Breast epithelium (tissue), 4 donors: Measurements from ENCODE around the gene NXN. TPM values are rescaled to one million over a fixed set of nuclear protein-coding genes. Genes with fewer than 3 reads are reported as not detected.

Experiments
- DNase-seq, 2 donors: peaks; one replicate each; pipeline ENCODE4 v3.0.0-alpha.2; 2019; ENCODE audit warnings: low spot score in 2 of 2
- H3K27ac ChIP-seq, 2 donors: fragments of 200-600 bp; sonication (generic) in 1 of 2; one replicate each; pipeline ENCODE4 v1.5.1; 2016 to 2019; ENCODE audit warnings: mild to moderate bottlenecking in 1 of 2
- H3K27me3 ChIP-seq, 2 donors: fragments of 200-600 bp; sonication (generic) in 1 of 2; one replicate each; pipeline versions ENCODE4 v1.5.1 to v1.6.0; 2017 to 2019; ENCODE audit warnings: control low read depth in 1 of 2, mild to moderate bottlenecking in 1 of 2
- H3K36me3 ChIP-seq: fragments of 200-600 bp; one replicate; pipeline ENCODE4 v1.5.1; 2019
- H3K4me1 ChIP-seq, 2 donors: fragments of 200-600 bp; sonication (generic); one replicate each; pipeline ENCODE4 v1.5.1; 2016 to 2019; ENCODE audit warnings: control low read depth in 1 of 2
- H3K4me3 ChIP-seq, 3 donors: fragments of 200-600 bp; sonication (generic); 1 replicate in 2 of 3; 2 replicates in 1 of 3; pipeline ENCODE4 v1.5.1; 2016 to 2019; ENCODE audit warnings: mild to moderate bottlenecking in 3 of 3, moderate library complexity in 2 of 3
- H3K9me3 ChIP-seq, 2 donors: fragments of 200-600 bp; sonication (generic) in 1 of 2; one replicate each; pipeline ENCODE4 v1.5.1; 2016 to 2019; ENCODE audit warnings: control low read depth in 1 of 2
- CTCF ChIP-seq, 3 donors: fragments of 450-650 bp; IDR thresholded peaks; one replicate each; pipeline ENCODE4 v1.5.1; 2016 to 2017; ENCODE audit warnings: antibody characterized with exemption in 3 of 3, mild to moderate bottlenecking in 3 of 3, moderate library complexity in 3 of 3
- POLR2A ChIP-seq: fragments of 450-650 bp; IDR thresholded peaks from one replicate; pipeline ENCODE4 v1.6.1; 2016; ENCODE audit warnings: antibody characterized with exemption, mild to moderate bottlenecking, moderate library complexity
- POLR2AphosphoS5 ChIP-seq, 3 donors: sonication (generic); formaldehyde crosslinking; IDR thresholded peaks; one replicate each; pipeline ENCODE4 v1.6.1; 2017; ENCODE audit warnings: antibody characterized with exemption in 3 of 3
- intact Hi-C: fragments of 100-400 bp; cut with DNase I; formaldehyde crosslinking; loops from one replicate; pipeline ENCODE4 v1.15.1; 2023; ENCODE audit warnings: low total_unique reads
- total RNA-seq, 3 donors: library from RNA; depleted of rRNA; stranded (reverse); fragments of >200 nt; gene quantifications; one replicate each; pipeline ENCODE4 v1.1.0, GENCODE V29; 2016

Gene NXN
- total RNA-seq, 3 donors from 2014 or later = 9.3 to 14.3 (median 12.8) TPM

- intact Hi-C loops = no loop called here
- H3K9me3 ChIP-seq = no peaks in the 10 kb centered on the region
- no peak overlapping the region for H3K27ac ChIP-seq
- no peak overlapping the region for H3K4me3 ChIP-seq
- H3K4me1 ChIP-seq = peaks cover 0 to 11% of the 10 kb centered on the region in 2 donors
- no peaks in the 10 kb centered on the region for H3K27me3 ChIP-seq
- TF ChIP-seq POLR2A (no peak), POLR2AphosphoS5 (IDR thresholded peaks at IDR 0.05) (no peak), CTCF (IDR thresholded peaks at IDR 0.05) (no peak)
- H3K36me3 ChIP-seq = no peaks in the 10 kb centered on the region
- no peak for DNase-seq
These were observed 226.2 kb downstream of the NXN start for GRCh38 chr17:753418-753817.

- peak overlapping the region; percentile 68 to 86 (median 68) for H3K4me3 ChIP-seq
- no peaks in the 10 kb centered on the region for H3K36me3 ChIP-seq
- peak overlapping the region; percentile 89 to 92 for H3K27ac ChIP-seq
- TF ChIP-seq POLR2A (no peak), POLR2AphosphoS5 (IDR thresholded peaks at IDR 0.05) (no peak), CTCF (IDR thresholded peaks at IDR 0.05) (no peak)
- H3K9me3 ChIP-seq = no peaks in the 10 kb centered on the region
- H3K4me1 ChIP-seq = peaks cover 0 to 11% of the 10 kb centered on the region in 2 donors
- peak; percentile 68 to 73 for DNase-seq
- no peaks in the 10 kb centered on the region for H3K27me3 ChIP-seq
- intact Hi-C loops = no loop called here
These were observed 226.9 kb downstream of the NXN start for GRCh38 chr17:752620-753219.

- intact Hi-C loops = no loop called here
- peak; percentile 78 to 94 for DNase-seq
- H3K27me3 ChIP-seq = no peaks in the 10 kb centered on the region
- peaks cover 0 to 11% of the 10 kb centered on the region in 2 donors for H3K4me1 ChIP-seq
- H3K4me3 ChIP-seq = peak within 1 kb of the TSS; percentile 68 to 86 (median 68)
- peaks cover 5% of the 10 kb centered on the region for H3K36me3 ChIP-seq
- peak within 1 kb of the TSS; percentile 89 to 92 for H3K27ac ChIP-seq
- H3K9me3 ChIP-seq = no peaks in the 10 kb centered on the region
- peak; percentile 79 to 92 (median 85) for TF ChIP-seq CTCF (IDR thresholded peaks at IDR 0.05)
- peak; percentile 54 for TF ChIP-seq POLR2A
- TF ChIP-seq POLR2AphosphoS5 (IDR thresholded peaks at IDR 0.05) = peak; percentile 51 to 89 (median 81)
These were observed 227.5 kb downstream of the NXN start, which contains the start of gene GEMIN4 for GRCh38 chr17:752002-752619. TSS of gene GEMIN4 (minus strand) at chr17:752264. CDS start at chr17:752142, 122 bp downstream.

GRCh38 chr17:751269-752001, 228.1 kb downstream of the NXN start:
- intact Hi-C loops = no loop called here

More at GRCh38 chr17:751269-752001, 228.1 kb downstream of the NXN start:
- peak overlapping the region; percentile 68 to 86 (median 68) for H3K4me3 ChIP-seq
- H3K27me3 ChIP-seq = no peaks in the 10 kb centered on the region
- TF ChIP-seq POLR2AphosphoS5 (IDR thresholded peaks at IDR 0.05) (no peak), POLR2A (no peak), CTCF (IDR thresholded peaks at IDR 0.05) (no peak)
- peak overlapping the region; percentile 89 to 92 for H3K27ac ChIP-seq
- H3K4me1 ChIP-seq = peaks cover 0 to 11% of the 10 kb centered on the region in 2 donors
- no peak for DNase-seq
- peaks cover 8% of the 10 kb centered on the region for H3K36me3 ChIP-seq
- no peaks in the 10 kb centered on the region for H3K9me3 ChIP-seq
